ENCODE measurements around the gene FOXE1. TPM values are rescaled to one million over a fixed set of nuclear protein-coding genes. Genes with fewer than 3 reads are reported as not detected.

Gene FOXE1
- total RNA-seq, 1 donor from 2014 or later, result not detected

DNA sequence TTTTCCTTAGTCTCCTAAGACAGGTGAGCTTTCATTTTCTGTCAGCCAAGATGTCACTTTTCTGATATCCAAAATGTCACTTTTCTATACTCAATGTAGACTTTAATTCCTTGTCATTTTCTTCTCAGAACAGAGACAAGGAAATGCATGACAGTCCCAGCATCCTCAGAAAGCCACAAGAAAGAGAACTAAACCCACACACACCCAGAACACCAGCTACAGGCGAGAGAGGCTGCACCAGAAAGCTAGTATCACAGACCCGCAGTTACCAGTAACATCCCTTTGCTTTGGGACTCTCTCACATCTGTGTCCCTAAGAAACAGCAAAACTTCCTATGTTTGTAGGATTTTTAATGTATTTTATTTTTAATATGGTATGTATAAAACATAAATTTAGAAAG lies 52.2 kb downstream of the FOXE1 start:
- no peak overlapping the region for H3K27ac ChIP-seq
- H3K36me3 ChIP-seq, result peaks cover 17 to 35% of the 10 kb centered on the region in 2 donors
- no peaks in the 10 kb centered on the region for H3K27me3 ChIP-seq
- H3K9me3 ChIP-seq, result no peaks in the 10 kb centered on the region
- H3K4me1 ChIP-seq, result no peaks in the 10 kb centered on the region
- no peak for TF ChIP-seq CTCF (IDR thresholded peaks at IDR 0.05)
- no peak for DNase-seq (ENCODE audit: low spot score in 2 of 2)
- intact Hi-C loops (cut with DNase I), result no loop called here
- no peak overlapping the region for H3K4me3 ChIP-seq

Other genes starting within 250 kb of the FOXE1 start
- gene TSTD2, start 219.9 kb upstream of the FOXE1 start, total RNA-seq, result 1.4 TPM
- gene NCBP1, start 219.4 kb upstream of the FOXE1 start, total RNA-seq, result 5.1 TPM
- gene XPA, start 155.9 kb upstream of the FOXE1 start, total RNA-seq, result 3.2 TPM
- 24.8 TPM for gene TRMO, start 69.3 kb downstream of the FOXE1 start, total RNA-seq
- gene HEMGN, start 84.9 kb downstream of the FOXE1 start, total RNA-seq, result not detected
- gene ANP32B, start 130.1 kb downstream of the FOXE1 start, total RNA-seq, result 13.9 TPM
- 40.7 TPM for gene NANS, start 203.5 kb downstream of the FOXE1 start, total RNA-seq

All from ascending aorta (tissue), 2 donors.